ENCODE data around the gene AP4B1. TPM values are rescaled to one million over a fixed set of nuclear protein-coding genes. Genes with fewer than 3 reads are reported as not detected.

AP4B1 gene
- total RNA-seq, 4 donors from 2014 or later = 6.5 to 11.2 (median 8.4) TPM

DNA sequence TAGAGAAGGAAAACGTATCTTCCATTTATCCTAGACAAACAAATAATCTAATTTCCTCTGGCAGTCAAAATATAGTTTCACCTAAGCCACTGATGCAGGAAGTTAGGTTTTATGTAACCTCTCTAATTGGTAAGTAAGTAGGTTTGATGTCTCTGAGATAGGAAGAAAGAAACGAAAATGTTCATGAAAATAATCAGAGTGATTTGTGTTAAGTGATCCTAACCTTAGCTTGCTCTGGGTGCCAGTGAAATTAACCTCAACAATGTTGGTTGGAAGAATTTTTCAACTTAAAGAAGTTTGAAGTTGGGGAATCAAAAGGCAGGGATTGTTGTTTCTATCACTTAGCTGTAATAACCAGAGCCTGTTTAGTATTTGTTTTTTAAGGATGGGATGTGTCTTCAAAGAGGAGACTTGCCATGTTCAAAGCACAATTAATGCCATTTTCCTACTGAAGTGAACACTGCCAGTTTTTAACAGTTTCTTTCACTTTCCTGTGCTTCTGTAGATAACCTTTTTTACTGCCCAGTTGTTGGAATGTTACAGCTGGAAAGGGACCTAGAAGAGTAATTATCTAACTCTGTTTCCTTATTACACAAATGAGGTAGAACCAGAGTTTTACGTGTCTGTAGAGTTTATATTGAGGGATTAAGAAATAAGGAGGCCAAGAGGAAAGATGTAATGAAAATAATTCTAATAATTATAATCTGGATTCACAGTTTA, 42.9 kb upstream of the AP4B1 start:
- Histone ChIP-seq H3K9me3 (no peaks in the 10 kb centered on the region), H3K27me3 (no peaks in the 10 kb centered on the region), H3K27ac (peak overlapping the region; percentile 44 to 56 (median 48)), H3K4me3 (no peak overlapping the region), H3K36me3 (peaks cover 0 to 6% of the 10 kb centered on the region in 2 donors), H3K4me1 (peaks cover 18 to 29% of the 10 kb centered on the region in 2 donors)
- DNase-seq = no peak
- ATAC-seq = no peak
- intact Hi-C loops (cut with DNase I; ENCODE audit: low total_unique reads) = loop anchor here (2.0 kb wide), 1 partner anchor 43 kb away; the partner anchor contains the start of genes AP4B1 and DCLRE1B
- TF ChIP-seq POLR2A (IDR thresholded peaks at IDR 0.05) = no peak
- TF ChIP-seq, protein P1, sequence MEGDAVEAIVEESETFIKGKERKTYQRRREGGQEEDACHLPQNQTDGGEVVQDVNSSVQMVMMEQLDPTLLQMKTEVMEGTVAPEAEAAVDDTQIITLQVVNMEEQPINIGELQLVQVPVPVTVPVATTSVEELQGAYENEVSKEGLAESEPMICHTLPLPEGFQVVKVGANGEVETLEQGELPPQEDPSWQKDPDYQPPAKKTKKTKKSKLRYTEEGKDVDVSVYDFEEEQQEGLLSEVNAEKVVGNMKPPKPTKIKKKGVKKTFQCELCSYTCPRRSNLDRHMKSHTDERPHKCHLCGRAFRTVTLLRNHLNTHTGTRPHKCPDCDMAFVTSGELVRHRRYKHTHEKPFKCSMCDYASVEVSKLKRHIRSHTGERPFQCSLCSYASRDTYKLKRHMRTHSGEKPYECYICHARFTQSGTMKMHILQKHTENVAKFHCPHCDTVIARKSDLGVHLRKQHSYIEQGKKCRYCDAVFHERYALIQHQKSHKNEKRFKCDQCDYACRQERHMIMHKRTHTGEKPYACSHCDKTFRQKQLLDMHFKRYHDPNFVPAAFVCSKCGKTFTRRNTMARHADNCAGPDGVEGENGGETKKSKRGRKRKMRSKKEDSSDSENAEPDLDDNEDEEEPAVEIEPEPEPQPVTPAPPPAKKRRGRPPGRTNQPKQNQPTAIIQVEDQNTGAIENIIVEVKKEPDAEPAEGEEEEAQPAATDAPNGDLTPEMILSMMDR (IDR thresholded peaks at IDR 0.05 in 4 of 5, conservative IDR thresholded peaks at IDR 0.05 in 1 of 5) = no peak
- in situ Hi-C loops (cut with MboI; ENCODE audit: low sequenced_read_pairs in 4 of 4) = no loop called here

- ATAC-seq (peak in 1 of 2 donors; percentile 39), DNase-seq (no peak)
- intact Hi-C loops (cut with DNase I; ENCODE audit: low total_unique reads) = loop anchor here (2.0 kb wide), 1 partner anchor 42 kb away; the partner anchor contains the start of genes AP4B1 and DCLRE1B
- peaks cover 18 to 26% of the 10 kb centered on the region in 2 donors for H3K4me1 ChIP-seq
- H3K4me3 ChIP-seq = no peak overlapping the region
- H3K36me3 ChIP-seq = peaks cover 0 to 13% of the 10 kb centered on the region in 2 donors
- H3K27me3 ChIP-seq = no peaks in the 10 kb centered on the region
- H3K27ac ChIP-seq = peak overlapping the region; percentile 44 to 56 (median 48)
- H3K9me3 ChIP-seq = no peaks in the 10 kb centered on the region
- TF ChIP-seq, protein P1 (IDR thresholded peaks at IDR 0.05 in 4 of 5, conservative IDR thresholded peaks at IDR 0.05 in 1 of 5) = no peak
- no peak for TF ChIP-seq POLR2A (IDR thresholded peaks at IDR 0.05)
- in situ Hi-C loops (cut with MboI; ENCODE audit: low sequenced_read_pairs in 4 of 4) = no loop called here
Measured at GRCh38 chr1:113946678-113947387, 42.2 kb upstream of the AP4B1 start.

GRCh38 chr1:113946112-113946511, 41.5 kb upstream of the AP4B1 start:
- Histone ChIP-seq H3K27ac (no peak overlapping the region), H3K4me3 (no peak overlapping the region), H3K4me1 (peaks cover 18 to 28% of the 10 kb centered on the region in 2 donors), H3K36me3 (peaks cover 0 to 19% of the 10 kb centered on the region in 2 donors), H3K27me3 (no peaks in the 10 kb centered on the region), H3K9me3 (no peaks in the 10 kb centered on the region)
- ATAC-seq = no peak
- in situ Hi-C loops (cut with MboI; ENCODE audit: low sequenced_read_pairs in 4 of 4) (no loop called here), intact Hi-C loops (cut with DNase I; ENCODE audit: low total_unique reads) (loop anchor here (2.0 kb wide), 1 partner anchor 41 kb away; the partner anchor contains the start of genes AP4B1 and DCLRE1B)
- no peak for DNase-seq
- TF ChIP-seq POLR2A (IDR thresholded peaks at IDR 0.05) = no peak
- TF ChIP-seq, protein P1 (IDR thresholded peaks at IDR 0.05 in 4 of 5, conservative IDR thresholded peaks at IDR 0.05 in 1 of 5) = no peak

DNA sequence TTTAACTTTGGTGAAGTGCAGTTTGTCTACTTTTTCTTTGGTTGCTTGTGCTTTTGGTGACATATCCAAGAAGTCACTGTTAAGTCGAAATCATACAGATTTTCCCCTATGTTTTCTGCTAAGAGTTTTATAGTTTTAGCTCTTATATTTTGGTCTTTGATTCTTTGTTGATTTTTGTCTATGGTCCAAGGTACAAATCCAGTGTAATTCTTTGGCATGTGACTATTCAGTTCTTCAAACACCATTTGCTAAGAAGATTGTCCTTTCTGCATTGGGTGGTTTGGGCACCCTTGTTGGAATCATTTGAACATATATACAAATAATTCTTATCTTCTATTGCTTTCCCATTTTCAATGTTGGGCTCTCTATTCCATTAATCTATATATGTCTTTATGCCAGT, 40.7 kb upstream of the AP4B1 start:
- Histone ChIP-seq H3K4me3 (no peak overlapping the region), H3K9me3 (no peaks in the 10 kb centered on the region), H3K27me3 (no peaks in the 10 kb centered on the region), H3K36me3 (peaks cover 0 to 24% of the 10 kb centered on the region in 2 donors), H3K4me1 (peaks cover 26 to 35% of the 10 kb centered on the region in 2 donors), H3K27ac (no peak overlapping the region)
- TF ChIP-seq, protein P1 (IDR thresholded peaks at IDR 0.05 in 4 of 5, conservative IDR thresholded peaks at IDR 0.05 in 1 of 5) = no peak
- no peak for TF ChIP-seq POLR2A (IDR thresholded peaks at IDR 0.05)
- in situ Hi-C loops (cut with MboI; ENCODE audit: low sequenced_read_pairs in 4 of 4) (no loop called here), intact Hi-C loops (cut with DNase I; ENCODE audit: low total_unique reads) (no loop called here)
- no peak for ATAC-seq
- no peak for DNase-seq
